Fibroblast of the aortic adventitia (primary cell): ENCODE results near the gene GNA12. TPM values are rescaled to one million over a fixed set of nuclear protein-coding genes. Genes with fewer than 3 reads are reported as not detected.
"Not testable (repeated sequence)": the region's sequence is repeated elsewhere in the genome, so short reads cannot be mapped to it uniquely, and the experiment has no call there.

Experiments
- DNase-seq: peaks from one replicate; pipeline ENCODE4 v3.0.0-alpha.2; 2010; ENCODE audit warnings: low read depth
- H3K4me3 ChIP-seq: 2 replicates; pipeline ENCODE4 v1.5.1; 2011; ENCODE audit warnings: low read depth, mild to moderate bottlenecking, control low read depth, low read length, moderate library complexity
- total RNA-seq: library from RNA; depleted of rRNA; stranded (reverse); fragments of >200 nt; gene quantifications from 2 replicates; pipeline ENCODE4 v1.2.3, GENCODE V29; 2012; ENCODE audit warnings: low replicate concordance
- TF ChIP-seq, protein P1 (sequence below): IDR thresholded peaks from 2 replicates; pipeline ENCODE4 v1.5.1; 2011; ENCODE audit warnings: mild to moderate bottlenecking, low read length, control low read depth, inconsistent platforms; ENCODE audit not compliant: insufficient read depth

The GNA12 gene
- total RNA-seq, 1 donor, result 16.2 TPM

DNA sequence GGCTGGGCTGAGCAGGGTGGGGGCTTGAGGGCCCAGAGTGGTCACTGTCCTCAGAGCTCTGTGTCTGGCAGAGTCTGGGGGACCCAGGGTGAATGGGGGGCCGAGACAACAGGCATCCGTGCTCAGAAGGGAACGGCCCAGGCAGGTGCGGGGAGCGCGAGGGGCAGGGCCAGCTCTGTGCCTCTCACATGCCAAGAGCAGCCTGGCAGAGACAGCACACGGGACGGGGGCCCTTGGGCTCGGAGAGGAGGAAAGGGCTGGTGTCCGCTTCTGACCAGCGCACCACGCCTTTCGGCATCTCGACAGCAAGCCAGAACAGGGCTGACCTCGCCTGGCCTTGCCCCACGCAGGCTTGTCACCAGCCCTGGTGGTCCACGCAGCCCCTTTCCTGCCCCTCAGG lies 142.7 kb downstream of the GNA12 start:
- DNase-seq, result no peak
- H3K4me3 ChIP-seq, result no peak overlapping the region
- TF ChIP-seq, protein P1, sequence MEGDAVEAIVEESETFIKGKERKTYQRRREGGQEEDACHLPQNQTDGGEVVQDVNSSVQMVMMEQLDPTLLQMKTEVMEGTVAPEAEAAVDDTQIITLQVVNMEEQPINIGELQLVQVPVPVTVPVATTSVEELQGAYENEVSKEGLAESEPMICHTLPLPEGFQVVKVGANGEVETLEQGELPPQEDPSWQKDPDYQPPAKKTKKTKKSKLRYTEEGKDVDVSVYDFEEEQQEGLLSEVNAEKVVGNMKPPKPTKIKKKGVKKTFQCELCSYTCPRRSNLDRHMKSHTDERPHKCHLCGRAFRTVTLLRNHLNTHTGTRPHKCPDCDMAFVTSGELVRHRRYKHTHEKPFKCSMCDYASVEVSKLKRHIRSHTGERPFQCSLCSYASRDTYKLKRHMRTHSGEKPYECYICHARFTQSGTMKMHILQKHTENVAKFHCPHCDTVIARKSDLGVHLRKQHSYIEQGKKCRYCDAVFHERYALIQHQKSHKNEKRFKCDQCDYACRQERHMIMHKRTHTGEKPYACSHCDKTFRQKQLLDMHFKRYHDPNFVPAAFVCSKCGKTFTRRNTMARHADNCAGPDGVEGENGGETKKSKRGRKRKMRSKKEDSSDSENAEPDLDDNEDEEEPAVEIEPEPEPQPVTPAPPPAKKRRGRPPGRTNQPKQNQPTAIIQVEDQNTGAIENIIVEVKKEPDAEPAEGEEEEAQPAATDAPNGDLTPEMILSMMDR, result no peak

DNA sequence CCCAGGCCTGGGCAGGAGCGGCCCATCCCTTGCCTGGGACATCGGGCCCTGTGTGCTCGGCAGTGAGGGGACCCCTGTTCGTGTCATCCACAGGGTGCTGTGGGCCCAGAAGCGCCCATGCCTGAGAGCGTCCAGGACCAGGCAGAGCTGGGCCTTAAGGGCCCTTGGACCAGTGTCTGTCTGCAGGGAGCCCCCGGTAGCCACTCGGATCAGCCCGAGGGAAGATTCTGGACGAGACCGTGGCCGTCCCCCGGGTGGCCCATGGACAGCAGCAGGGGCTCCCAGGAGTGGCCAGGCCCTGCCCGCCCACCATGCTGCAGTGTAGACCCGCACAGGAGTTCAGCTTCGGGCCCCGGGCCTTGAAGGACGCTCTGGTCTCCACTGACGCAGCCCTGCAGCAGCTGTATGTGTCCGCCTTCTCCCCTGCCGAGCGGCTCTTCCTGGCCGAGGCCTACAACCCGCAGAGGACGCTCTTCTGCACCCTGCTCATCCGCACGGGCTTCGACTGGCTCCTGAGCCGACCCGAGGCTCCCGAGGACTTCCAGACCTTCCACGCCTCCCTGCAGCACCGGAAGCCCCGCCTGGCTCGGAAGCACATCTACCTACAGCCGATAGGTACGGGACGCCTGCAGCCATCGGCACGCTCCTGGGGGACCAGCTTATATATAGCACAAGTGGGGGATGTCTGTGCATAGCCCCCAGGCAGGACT lies 143.8 kb downstream of the GNA12 start:
- no peak for DNase-seq
- H3K4me3 ChIP-seq, result no peak overlapping the region
- TF ChIP-seq, protein P1, result no peak

DNA sequence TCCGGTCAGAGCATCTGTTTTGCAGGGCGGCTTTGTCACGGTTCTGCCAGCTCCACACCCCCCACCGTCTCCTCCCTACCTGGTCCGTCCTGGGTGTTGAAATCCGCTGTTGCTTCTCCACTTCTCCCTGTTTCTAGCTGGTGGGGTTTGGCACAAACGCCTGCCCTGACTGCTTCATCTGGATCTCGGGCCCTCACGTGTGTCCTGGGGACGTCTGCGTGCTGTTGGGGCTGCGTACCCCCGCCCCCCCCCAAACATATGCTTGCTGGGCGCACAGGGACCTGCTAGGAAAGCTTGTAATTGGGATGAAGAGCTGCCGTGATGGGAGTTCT lies 144.9 kb downstream of the GNA12 start:
- TF ChIP-seq, protein P1, result no peak
- DNase-seq, result no peak
- no peak overlapping the region for H3K4me3 ChIP-seq

DNA sequence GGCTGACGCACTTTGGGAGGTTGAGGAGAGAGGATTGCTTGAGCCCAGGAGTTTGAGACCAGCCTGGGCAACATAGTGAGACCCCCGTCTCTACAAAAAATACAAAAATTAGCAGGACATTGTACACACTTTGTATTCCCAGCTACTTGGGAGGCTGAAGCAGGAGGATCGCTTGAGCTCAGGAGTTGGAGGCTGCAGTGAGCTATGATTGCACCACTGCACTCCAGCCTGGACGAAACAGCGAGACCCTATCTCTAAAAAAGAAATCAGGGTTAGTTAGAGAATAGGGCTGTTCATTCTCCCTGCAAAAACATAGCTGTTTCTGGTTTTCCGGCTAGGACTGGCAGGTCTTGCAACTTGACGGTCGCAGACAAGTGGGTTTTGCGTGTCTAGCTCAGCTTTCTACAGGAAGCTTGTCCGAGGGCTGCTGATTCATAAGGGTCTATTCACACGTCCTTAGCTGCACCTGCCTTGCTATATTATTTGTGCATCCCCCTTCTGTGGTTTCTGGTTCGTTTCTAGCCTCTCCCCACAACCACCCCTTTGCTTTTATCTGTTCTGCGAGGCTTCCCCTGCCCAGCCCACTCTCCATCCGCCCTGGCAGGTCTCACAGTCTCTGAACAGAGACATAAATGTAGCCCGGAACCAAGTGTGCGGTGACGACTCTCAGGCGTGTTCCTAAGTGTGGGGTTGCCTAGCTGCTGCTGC lies 145.4 kb downstream of the GNA12 start:
- H3K4me3 ChIP-seq, result no peak overlapping the region
- no peak for DNase-seq
- TF ChIP-seq, protein P1, result no peak

DNA sequence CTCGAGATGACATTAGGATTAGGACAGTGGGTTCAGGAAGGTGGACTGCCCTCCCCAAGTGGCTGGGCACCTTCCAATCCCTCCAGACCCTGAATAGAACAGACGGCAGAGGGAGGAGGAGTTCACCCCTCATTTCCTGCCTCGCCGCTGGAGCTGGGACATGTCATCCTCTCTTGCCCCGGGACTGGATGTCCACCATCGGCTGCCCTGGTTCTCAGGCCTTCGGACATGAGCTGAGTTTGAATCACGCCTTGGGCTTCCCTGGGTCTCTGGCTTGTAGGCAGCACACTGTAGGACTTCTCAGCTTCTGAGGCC lies 150.0 kb downstream of the GNA12 start:
- not testable (repeated sequence) for DNase-seq, H3K4me3 ChIP-seq

DNA sequence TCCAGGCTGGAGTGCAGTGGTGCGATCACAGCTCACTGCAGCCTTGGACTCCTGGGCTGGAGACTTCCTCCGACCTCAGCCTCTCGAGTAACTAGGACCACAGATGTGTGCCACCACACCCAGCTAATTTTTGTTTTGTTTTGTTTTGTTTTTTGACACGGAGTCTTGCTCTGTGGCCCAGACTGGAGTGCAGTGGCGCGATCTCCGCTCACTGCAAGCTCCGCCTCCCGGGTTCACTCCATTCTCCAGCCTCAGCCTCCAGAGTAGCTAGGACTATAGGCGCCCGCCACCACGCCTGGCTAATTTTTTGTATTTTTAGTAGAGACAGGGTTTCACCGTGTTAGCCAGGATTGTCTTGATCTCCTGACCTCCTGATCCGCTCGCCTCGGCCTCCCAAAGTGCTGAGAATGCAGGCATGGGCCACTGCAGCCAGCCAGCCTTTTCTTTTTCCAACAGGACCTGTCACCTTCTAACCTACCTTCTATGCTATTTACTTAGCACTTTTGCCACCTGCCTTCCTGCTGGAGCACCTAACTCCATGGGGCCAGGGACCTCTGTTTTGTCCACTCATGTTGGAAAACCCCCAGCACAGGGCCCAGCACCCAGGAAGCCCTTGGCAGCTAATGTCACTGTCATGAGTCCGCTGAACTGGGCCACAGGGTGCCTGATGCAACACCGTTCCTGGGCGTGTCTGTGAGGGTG lies 150.5 kb downstream of the GNA12 start:
- not testable (repeated sequence) for DNase-seq, H3K4me3 ChIP-seq

DNA sequence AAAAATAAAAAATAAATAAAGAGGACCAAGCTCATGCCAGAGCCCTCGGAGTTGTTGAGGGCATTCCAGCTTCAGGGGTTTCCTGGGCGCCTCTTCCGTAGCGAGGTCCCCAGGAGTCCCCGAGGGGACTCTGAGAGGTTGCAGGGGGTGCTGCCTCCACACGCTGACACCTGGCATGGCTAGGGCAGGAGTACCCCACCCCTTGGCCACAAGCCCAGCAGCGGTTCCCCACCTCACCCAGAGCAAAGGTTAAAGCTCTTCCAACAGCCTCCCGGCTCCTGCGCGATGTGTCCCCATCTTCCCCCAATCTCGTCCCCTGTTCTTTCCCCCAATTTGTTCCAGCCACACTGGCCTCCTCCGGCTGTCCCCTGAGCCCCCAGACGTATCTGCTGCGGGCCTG lies 151.6 kb downstream of the GNA12 start:
- no peak for DNase-seq
- TF ChIP-seq, protein P1, result no peak
- no peak overlapping the region for H3K4me3 ChIP-seq

DNA sequence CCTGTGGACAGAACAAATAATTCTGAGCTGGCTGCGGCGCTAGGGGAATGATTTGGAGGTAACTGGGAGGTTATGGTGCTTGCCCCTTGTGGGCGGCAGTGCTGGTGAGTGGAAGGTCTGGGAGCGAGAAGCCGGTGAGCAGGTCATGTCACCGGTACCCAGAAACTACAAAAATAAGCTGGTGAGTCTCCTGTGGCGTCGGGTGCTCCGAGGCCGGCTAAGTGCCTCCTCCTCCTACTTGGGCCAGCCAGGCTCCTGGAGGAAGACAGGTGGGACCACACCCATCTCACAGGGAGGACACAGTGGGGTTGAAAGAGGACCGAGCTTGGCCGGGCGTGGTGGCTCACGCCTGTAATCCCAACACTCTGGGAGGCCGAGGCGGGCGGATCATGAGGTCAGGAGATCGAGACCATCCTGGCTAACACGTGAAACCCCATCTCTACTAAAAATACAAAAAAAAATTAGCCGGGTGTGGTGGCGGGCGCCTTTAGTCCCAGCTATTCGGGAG lies 152.1 kb downstream of the GNA12 start:
- H3K4me3 ChIP-seq, DNase-seq: not testable (repeated sequence)
